Hepatocyte (in vitro differentiated cells): Measurements from ENCODE around the gene FBXO47. TPM values are rescaled to one million over a fixed set of nuclear protein-coding genes. Genes with fewer than 3 reads are reported as not detected.

Source experiments
- DNase-seq: peaks from one replicate; pipeline ENCODE4 v3.0.0-alpha.2; 2016; ENCODE audit warnings: low spot score
- H2AFZ ChIP-seq: fragments of 200-600 bp; sonication (generic); 2 replicates; pipeline ENCODE4 v1.6.0; 2016; ENCODE audit warnings: antibody characterized with exemption, mild to moderate bottlenecking
- H3K27ac ChIP-seq: fragments of 200-600 bp; sonication (generic); 2 replicates; pipeline ENCODE4 v1.5.1; 2016; ENCODE audit warnings: mild to moderate bottlenecking
- H3K27me3 ChIP-seq: fragments of 200-600 bp; sonication (generic); 2 replicates; pipeline ENCODE4 v1.6.1; 2016
- H3K36me3 ChIP-seq: fragments of 200-600 bp; sonication (generic); replicated peaks from 2 replicates; pipeline ENCODE4 v1.5.1; 2016; ENCODE audit warnings: low read depth; ENCODE audit not compliant: insufficient read depth
- H3K4me1 ChIP-seq: fragments of 200-600 bp; sonication (generic); 2 replicates; pipeline ENCODE4 v1.5.1; 2016; ENCODE audit warnings: mild to moderate bottlenecking, moderate library complexity; ENCODE audit not compliant: insufficient read depth
- H3K4me2 ChIP-seq: fragments of 200-600 bp; sonication (generic); 2 replicates; pipeline ENCODE4 v1.6.0; 2016
- H3K4me3 ChIP-seq: fragments of 200-600 bp; sonication (generic); 2 replicates; pipeline ENCODE4 v1.5.1; 2016; ENCODE audit warnings: mild to moderate bottlenecking
- H3K79me2 ChIP-seq: fragments of 200-600 bp; sonication (generic); 2 replicates; pipeline ENCODE4 v1.6.0; 2017; ENCODE audit warnings: mild to moderate bottlenecking
- H3K9me2 ChIP-seq: fragments of 200-600 bp; sonication (generic); replicated peaks from 2 replicates; pipeline ENCODE4 v1.6.0; 2017; ENCODE audit warnings: mild to moderate bottlenecking; ENCODE audit not compliant: insufficient read depth
- H3K9me3 ChIP-seq: fragments of 200-600 bp; sonication (generic); 2 replicates; pipeline ENCODE4 v1.5.1; 2016; ENCODE audit warnings: low read depth, mild to moderate bottlenecking
- H4K20me1 ChIP-seq: fragments of 200-600 bp; sonication (generic); 2 replicates; pipeline ENCODE4 v1.6.0; 2016; ENCODE audit warnings: mild to moderate bottlenecking; ENCODE audit not compliant: insufficient read depth, poor library complexity, severe bottlenecking
- EZH2 ChIP-seq: fragments of 200-600 bp; sonication (generic); IDR thresholded peaks from 2 replicates; pipeline ENCODE4 v1.6.1; 2016; ENCODE audit warnings: antibody characterized with exemption, mild to moderate bottlenecking, borderline replicate concordance
- EZH2phosphoT487 ChIP-seq: fragments of 200-600 bp; sonication (generic); IDR thresholded peaks from one replicate; pipeline ENCODE4 v1.6.1; 2018; ENCODE audit warnings: antibody characterized with exemption, mild to moderate bottlenecking, low read depth, moderate library complexity; ENCODE audit not compliant: unreplicated experiment, severe bottlenecking
- WGBS: methylation state at CpG from one replicate; pipeline ENCODE4 v1.1.6; 2016; ENCODE audit warnings: low lambda C conversion rate; ENCODE audit errors: missing lambda C conversion rate; 5-methylcytosine and 5-hydroxymethylcytosine counted together
- polyA plus RNA-seq: library from polyadenylated mRNA; unstranded; fragments of >200 nt; fragmentation: Nextera tagmentation; extraction: Ambion mirVana; gene quantifications from 2 replicates; pipeline ENCODE4 v1.2.1, GENCODE V29; 2016
- total RNA-seq: library from RNA; depleted of rRNA; stranded (reverse); fragments of >200 nt; gene quantifications from 2 replicates; pipeline ENCODE4 v1.2.3, GENCODE V29; 2014
- TF ChIP-seq, protein P1 (sequence below): fragments of 200-600 bp; sonication (generic); IDR thresholded peaks from 2 replicates; pipeline ENCODE4 v1.5.1; 2016; ENCODE audit warnings: antibody characterized with exemption, mild to moderate bottlenecking; ENCODE audit not compliant: poor library complexity

Gene FBXO47
- total and polyA plus RNA-seq, 2 experiments from 2014 or later: not detected

DNA sequence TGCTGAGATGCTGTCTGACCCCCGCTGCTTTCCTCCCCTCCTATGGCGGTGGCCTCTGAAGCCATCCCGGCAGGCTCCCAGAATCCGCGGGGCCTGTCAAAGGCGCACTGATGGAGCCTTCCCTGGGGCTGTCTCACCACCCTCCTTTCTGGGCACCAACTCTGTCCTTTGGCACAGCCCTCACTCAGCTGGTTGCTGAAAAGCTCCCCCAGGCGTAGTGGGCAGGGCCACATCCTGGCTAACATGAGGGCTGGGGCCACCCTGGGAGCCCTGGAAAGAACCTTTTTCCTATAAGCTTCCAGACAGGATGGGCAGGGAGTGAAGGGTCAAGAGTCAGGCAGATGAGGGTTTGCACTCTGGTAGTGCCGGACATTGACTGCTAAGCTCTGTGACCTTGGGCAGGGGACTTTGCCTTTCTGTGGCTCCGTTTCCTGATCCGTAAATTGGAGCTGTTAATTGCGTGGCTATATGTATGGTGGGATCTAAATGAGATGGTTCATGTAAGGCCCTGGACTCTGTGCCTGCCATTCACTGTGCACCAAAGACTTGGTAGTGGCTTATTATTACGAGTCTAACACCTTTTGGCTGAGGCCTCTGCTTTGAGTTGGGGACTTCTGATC is 69.4 kb downstream of the FBXO47 start:
- Histone ChIP-seq H3K4me2 (no peak overlapping the region), H3K4me1 (peaks cover 35% of the 10 kb centered on the region), H2AFZ (no peak overlapping the region), H3K79me2 (peaks cover 78% of the 10 kb centered on the region), H3K27ac (peak overlapping the region; percentile 69), H3K4me3 (no peak overlapping the region), H3K27me3 (no peaks in the 10 kb centered on the region), H3K36me3 (no peaks in the 10 kb centered on the region), H3K9me3 (no peaks in the 10 kb centered on the region), H3K9me2 (no peaks in the 10 kb centered on the region), H4K20me1 (peaks cover 71% of the 10 kb centered on the region)
- 86% methylated on average over 12 of the region's 12 CpGs for WGBS
- DNase-seq: no peak
- TF ChIP-seq EZH2phosphoT487: no peak
- TF ChIP-seq EZH2: no peak
- TF ChIP-seq, protein P1, sequence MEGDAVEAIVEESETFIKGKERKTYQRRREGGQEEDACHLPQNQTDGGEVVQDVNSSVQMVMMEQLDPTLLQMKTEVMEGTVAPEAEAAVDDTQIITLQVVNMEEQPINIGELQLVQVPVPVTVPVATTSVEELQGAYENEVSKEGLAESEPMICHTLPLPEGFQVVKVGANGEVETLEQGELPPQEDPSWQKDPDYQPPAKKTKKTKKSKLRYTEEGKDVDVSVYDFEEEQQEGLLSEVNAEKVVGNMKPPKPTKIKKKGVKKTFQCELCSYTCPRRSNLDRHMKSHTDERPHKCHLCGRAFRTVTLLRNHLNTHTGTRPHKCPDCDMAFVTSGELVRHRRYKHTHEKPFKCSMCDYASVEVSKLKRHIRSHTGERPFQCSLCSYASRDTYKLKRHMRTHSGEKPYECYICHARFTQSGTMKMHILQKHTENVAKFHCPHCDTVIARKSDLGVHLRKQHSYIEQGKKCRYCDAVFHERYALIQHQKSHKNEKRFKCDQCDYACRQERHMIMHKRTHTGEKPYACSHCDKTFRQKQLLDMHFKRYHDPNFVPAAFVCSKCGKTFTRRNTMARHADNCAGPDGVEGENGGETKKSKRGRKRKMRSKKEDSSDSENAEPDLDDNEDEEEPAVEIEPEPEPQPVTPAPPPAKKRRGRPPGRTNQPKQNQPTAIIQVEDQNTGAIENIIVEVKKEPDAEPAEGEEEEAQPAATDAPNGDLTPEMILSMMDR: no peak

DNA sequence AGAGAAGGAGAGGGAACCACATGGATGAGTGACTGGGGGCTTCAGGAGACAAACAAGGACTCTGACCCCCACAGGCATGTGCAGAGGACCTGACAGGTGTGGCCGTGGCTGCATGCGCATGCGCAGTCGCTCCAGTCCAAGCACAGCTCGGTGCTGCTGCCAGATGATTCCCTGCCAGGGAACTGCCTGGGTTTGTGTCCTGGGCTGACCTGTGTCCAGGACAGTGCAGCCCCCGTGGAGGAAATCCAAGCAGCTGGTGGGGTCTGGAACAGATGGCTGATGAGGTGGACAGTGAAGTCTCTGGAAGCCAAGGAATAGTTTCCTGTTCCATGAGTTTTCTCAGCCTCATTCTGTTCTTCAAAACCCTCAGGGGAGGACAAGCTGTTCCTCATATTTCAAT is 70.0 kb downstream of the FBXO47 start:
- TF ChIP-seq EZH2 (no peak), EZH2phosphoT487 (no peak)
- TF ChIP-seq, protein P1: no peak
- Histone ChIP-seq H3K79me2 (peaks cover 74% of the 10 kb centered on the region), H3K9me3 (no peaks in the 10 kb centered on the region), H3K36me3 (no peaks in the 10 kb centered on the region), H3K4me2 (no peak overlapping the region), H3K27me3 (no peaks in the 10 kb centered on the region), H2AFZ (no peak overlapping the region), H3K4me3 (no peak overlapping the region), H3K9me2 (no peaks in the 10 kb centered on the region), H4K20me1 (peaks cover 68% of the 10 kb centered on the region), H3K27ac (peak overlapping the region; percentile 69), H3K4me1 (peaks cover 35% of the 10 kb centered on the region)
- no peak for DNase-seq
- 84% methylated on average over 6 of the region's 6 CpGs for WGBS

DNA sequence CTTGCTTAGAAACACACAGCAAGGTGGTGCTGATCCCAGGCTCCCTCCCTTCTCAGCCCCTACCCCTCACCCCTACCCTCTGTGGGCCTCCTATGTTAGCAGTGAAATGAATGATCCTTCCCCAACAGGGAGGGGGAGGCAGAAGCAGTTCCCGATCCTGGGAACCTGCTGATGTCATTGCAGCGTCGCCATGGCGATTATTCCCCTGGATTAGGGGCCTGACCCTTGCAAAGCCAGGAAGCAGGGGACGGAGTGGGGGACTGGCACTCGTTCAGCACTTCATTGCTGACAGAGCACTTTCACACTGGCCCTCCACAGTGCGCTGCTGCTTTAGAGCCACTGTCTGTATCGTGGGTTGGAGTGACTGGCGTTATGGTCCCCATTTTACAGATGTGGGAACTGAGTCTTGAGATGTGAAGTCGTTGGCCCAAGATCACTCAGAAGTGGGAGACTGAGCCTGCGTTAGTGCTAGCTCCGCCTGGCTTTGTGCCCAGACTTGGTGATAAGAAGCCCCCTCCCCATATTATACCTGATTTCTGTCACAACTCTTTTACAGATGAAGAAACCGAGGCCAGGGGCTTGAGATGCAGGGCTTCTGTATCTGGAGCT is 70.8 kb downstream of the FBXO47 start:
- peaks cover 67% of the 10 kb centered on the region for H3K79me2 ChIP-seq
- H4K20me1 ChIP-seq: peaks cover 73% of the 10 kb centered on the region
- H3K36me3 ChIP-seq: no peaks in the 10 kb centered on the region
- H3K27me3 ChIP-seq: no peaks in the 10 kb centered on the region
- 65% methylated on average over 13 of the region's 13 CpGs for WGBS
- DNase-seq: no peak
- no peaks in the 10 kb centered on the region for H3K9me2 ChIP-seq
- TF ChIP-seq, protein P1: no peak
- no peak for TF ChIP-seq EZH2phosphoT487
- H2AFZ ChIP-seq: no peak overlapping the region
- H3K4me3 ChIP-seq: no peak overlapping the region
- H3K4me1 ChIP-seq: peaks cover 35% of the 10 kb centered on the region
- no peaks in the 10 kb centered on the region for H3K9me3 ChIP-seq
- H3K4me2 ChIP-seq: no peak overlapping the region
- peak overlapping the region; percentile 69 for H3K27ac ChIP-seq
